Endometrium (tissue), 2 donors: ENCODE results near the gene HDAC2.

Experiments used
- FAIRE-seq: peaks from 2 replicates; lab custom pipeline; 2012; peaks lifted over from hg19 to GRCh38; lab: Jason Lieb, UNC
- donor health status: control.
- donor health status: control.

The HDAC2 gene

GRCh38 chr6:113909224-113909856 lies 61.6 kb downstream of the HDAC2 start:
- FAIRE-seq, result peak; percentile 94

GRCh38 chr6:113908801-113909200 lies 62.1 kb downstream of the HDAC2 start:
- FAIRE-seq, result no peak

DNA sequence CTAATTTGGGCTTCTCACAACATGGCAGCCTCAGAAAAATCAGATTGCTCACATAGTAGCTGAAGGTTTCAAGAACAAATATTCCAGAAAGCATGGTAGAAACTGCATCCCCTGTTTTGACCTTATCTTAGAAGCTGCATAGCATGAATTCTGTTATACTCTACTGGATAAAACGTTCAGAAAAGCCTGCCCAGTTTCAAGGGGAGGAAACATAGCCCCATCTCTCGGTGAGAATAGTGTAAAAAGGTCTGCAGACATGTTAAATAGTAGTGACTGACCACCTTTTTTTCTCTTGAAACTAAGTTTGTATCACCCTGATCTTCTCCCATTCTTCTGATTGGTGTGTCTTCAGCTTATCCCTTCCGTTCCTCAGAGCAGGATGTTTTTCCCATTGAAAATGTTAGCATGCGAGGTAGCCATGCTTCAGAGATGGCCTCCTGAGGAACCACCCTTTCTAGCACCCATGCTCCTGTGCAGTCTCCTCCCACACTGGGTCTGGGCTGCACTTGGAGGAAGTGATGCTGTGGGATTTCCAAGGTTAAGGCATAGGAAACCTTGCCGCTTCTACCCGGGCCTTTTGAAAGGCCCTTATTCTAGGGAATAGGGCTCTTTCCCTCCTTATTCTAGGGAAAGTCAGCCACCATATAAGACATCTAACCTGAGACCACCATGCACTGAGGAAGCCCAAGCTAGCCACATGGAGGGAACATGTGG lies 63.7 kb downstream of the HDAC2 start:
- no peak for FAIRE-seq

- FAIRE-seq, result peak; percentile 12
Measured at GRCh38 chr6:113903666-113904330, 67.2 kb downstream of the HDAC2 start.

DNA sequence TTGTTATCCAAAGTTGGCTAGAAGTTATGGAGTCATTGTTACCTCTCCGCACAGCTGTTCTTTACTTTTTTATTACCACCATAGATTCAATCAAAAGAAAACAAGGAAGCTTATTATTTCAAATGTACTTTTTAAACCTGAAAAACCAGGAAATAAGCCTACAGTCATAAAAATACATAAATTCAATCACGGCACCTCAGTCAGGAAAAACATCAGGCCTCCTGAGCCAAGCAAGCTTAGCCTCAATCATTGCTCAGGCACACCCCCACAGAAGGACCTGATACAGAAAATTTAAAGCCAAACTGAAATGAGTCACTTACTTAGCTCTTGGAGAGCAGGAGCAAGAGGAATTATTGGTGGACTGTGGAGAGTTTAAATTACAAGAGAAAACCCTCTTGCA lies 69.5 kb downstream of the HDAC2 start:
- FAIRE-seq, result no peak

DNA sequence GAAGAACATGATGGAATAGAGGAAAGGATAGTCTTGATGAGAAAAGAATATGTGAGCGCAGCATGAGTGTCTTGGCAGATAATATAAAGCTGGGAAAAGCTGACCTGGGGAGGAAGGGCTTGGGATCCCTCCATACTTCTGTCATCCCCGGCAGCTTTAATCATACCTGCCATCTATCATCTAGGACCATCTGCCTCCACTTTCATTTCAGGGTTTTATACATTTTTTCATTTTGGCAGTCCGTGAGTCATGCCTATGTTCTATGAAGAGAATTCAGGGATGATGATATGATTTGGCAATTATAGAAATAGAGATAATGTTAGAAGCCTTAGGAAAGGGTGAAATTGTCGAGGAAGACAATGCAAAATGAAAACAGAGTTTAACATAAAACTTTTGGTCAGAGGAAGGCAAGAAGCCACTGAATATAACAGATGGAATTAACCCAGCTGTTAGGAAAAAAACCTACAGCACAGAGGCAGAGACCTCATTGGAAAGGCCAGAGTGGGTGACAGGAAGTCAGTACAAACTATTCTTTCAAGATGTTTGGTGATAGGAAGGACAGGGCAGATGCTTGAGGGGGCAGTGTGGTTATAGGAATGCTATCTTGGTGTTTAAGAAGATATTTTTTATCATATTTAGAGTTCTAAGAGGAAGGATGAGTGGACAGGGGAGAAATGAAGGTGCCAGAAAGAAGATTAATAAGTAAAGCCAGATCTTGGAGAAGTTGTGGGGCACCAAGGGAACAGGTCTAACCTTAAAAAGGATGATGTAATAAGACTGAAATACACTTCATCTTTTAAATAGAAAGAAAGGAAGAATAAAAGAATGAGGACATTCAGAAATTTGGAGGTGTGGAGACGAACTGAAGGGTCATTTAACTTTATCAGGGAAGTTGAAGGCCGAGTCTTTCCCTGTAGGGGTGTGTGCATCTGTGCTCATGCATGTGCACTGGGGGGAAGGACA lies 76.0 kb downstream of the HDAC2 start:
- FAIRE-seq, result no peak

DNA sequence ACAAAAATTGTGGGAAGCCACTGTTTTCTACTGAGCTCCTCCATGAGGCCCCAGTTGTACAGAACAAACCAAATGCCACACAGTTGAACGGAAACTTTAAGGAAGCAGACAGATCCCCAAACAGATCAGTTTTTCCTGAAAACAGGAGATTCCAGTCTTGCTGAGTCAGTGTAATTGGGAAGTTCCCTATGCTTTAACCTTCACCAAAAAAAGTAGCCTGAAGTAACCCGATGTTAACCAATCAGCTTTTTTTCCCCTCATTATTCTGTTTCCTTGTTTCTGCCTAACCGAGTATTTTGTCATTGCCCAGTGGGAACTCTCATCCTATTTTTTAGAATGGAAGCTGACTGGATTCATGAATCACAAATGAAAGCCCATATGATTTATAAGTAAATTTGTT lies 77.1 kb downstream of the HDAC2 start:
- FAIRE-seq, result no peak

DNA sequence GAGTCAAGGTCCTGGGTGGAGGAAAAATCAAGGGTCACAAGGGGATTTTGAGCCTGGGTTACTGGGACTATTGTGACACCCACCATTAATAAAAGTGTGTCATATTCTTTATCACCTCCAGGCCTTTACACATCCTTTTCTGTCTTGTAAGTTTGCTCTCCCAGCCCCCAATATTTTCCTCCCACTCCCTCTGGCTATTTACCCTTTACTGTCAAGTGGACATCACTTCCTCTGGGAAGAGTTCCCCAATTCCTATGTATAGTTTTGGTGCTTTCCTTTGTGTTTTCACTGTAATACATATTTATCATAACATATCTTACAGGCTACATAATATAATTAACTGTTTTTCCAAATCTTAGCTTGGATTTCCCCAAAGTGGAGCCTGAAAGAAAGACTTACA lies 77.5 kb downstream of the HDAC2 start:
- FAIRE-seq, result no peak

GRCh38 chr6:113888956-113889630 lies 81.9 kb downstream of the HDAC2 start:
- FAIRE-seq, result no peak

DNA sequence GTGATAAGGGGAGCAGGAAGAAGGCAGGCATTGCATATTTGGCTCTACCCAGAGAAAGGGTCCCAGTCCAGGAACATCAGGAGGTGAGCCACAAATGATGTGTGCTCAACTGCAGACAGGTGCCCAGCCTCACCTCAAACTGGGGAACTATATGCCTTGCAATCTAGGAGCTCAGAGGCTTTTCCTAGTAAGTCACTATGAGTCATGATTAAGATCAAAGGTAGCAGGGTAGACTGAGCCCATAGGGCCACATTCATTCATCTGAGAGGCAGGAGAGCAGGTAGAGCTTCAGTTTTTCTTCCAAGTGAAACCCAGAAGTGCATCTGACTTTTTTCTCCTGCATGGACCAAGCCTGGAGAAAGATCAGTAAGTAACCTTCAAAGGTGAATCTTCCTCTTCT lies 82.5 kb downstream of the HDAC2 start:
- no peak for FAIRE-seq

DNA sequence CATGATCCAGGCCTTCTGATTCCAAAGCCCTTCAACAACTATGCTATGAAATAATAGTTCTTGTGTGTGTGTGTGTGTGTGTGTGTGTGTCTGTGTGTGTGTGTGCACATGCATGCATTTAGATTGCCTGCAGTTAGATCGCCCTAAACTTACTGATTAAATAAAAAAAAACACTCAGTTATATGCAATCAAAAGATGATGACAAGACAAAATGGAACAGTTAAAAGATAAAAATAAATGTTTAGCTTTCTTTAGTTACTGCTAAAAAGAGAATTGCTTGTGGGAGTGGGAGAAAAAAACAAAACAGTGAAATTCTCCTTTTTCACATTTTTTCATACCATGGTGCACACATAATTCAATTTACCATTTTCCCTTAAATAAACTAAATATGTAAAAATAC lies 84.4 kb downstream of the HDAC2 start:
- no peak for FAIRE-seq

DNA sequence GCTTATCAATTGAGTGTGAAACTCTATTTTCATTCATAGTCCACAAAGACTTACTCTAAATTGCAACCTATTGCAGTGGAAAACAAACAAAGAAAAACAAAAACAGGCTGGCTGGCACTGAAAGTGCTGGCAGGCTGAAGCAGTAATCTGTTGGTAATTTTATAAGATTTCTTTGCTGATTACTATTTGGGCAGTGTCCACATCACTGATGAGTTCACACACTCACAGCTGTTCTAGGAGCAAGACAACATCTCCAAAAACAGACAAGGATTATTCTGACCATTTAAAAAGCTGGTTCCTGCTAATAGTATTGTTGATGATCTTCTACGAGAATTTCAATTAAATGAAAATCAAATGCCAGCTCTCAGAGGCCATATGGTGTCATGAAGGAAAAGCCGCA lies 86.9 kb downstream of the HDAC2 start:
- no peak for FAIRE-seq
